CD4-positive, alpha-beta T cell (primary cell): ENCODE data around the gene SLC9A2. TPM values are rescaled to one million over a fixed set of nuclear protein-coding genes. Genes with fewer than 3 reads are reported as not detected.
A peak's percentile ranks its signal among the peaks of the same experiment; 100 is the strongest.

Experiments used
- ATAC-seq: fragments of 200-7000 bp; cut with Tn5 transposase; one replicate; pipeline ENCODE4 v1.10.0; 2022; ENCODE audit warnings: mild to moderate bottlenecking; ENCODE audit not compliant: poor library complexity
- CTCF ChIA-PET: fragments of 350-600 bp; sonication (Branson Sonifier 250); formaldehyde crosslinking; loops from one replicate; lab custom pipeline; 2021; ENCODE audit warnings: antibody characterized with exemption, inconsistent platforms; lab: Charles Lee
- POLR2A ChIA-PET: fragments of 350-600 bp; sonication (Branson Sonifier 250); formaldehyde crosslinking; loops from one replicate; lab custom pipeline; 2021; ENCODE audit warnings: antibody characterized with exemption, inconsistent platforms; lab: Charles Lee
- DNase-seq, 14 experiments: peaks; one replicate each; pipeline ENCODE4 v3.0.0-alpha.2; 2013 to 2020; ENCODE audit warnings: mixed read lengths in 2 of 14
- H3K27ac ChIP-seq, 2 donors: one replicate each; pipeline versions ENCODE4 v1.5.1 to v1.7.0; 2013; ENCODE audit warnings: low read length in 2 of 2, low read depth in 1 of 2, mild to moderate bottlenecking in 1 of 2
- H3K27me3 ChIP-seq, 2 experiments: 1 replicate in 1 of 2; 2 replicates in 1 of 2; pipeline versions ENCODE4 v1.6.1 to v1.7.0; 2013; ENCODE audit warnings: low read length in 2 of 2, control low read depth in 1 of 2, mild to moderate bottlenecking in 1 of 2, moderate library complexity in 1 of 2; ENCODE audit not compliant: insufficient read depth in 2 of 2, control insufficient read depth in 1 of 2
- H3K36me3 ChIP-seq: one replicate; pipeline ENCODE4 v1.6.1; 2013; ENCODE audit warnings: low read length, control low read depth; ENCODE audit not compliant: insufficient read depth
- H3K4me1 ChIP-seq: one replicate; pipeline ENCODE4 v1.6.1; 2013; ENCODE audit warnings: low read length, control low read depth; ENCODE audit not compliant: insufficient read depth
- H3K4me3 ChIP-seq: one replicate; pipeline ENCODE4 v1.5.1; 2013; ENCODE audit warnings: mild to moderate bottlenecking, low read length, moderate library complexity
- H3K9me3 ChIP-seq, 2 experiments: 1 replicate in 1 of 2; 2 replicates in 1 of 2; pipeline versions ENCODE4 v1.6.1 to v1.7.0; 2013; ENCODE audit warnings: low read length in 2 of 2, mild to moderate bottlenecking in 2 of 2, control low read depth in 1 of 2, moderate library complexity in 1 of 2; ENCODE audit not compliant: control insufficient read depth in 1 of 2, insufficient read depth in 1 of 2
- H3K27ac Mint-ChIP-seq: one replicate; pipeline ENCODE4 v1.8.0; 2020; ENCODE audit warnings: mixed read lengths
- H3K27me3 Mint-ChIP-seq: one replicate; pipeline ENCODE4 v1.8.0; 2021; ENCODE audit warnings: mixed read lengths
- H3K36me3 Mint-ChIP-seq: one replicate; pipeline ENCODE4 v1.8.0; 2021; ENCODE audit warnings: low read depth, mixed read lengths
- H3K4me1 Mint-ChIP-seq: one replicate; pipeline ENCODE4 v1.8.0; 2021; ENCODE audit warnings: low read depth, mixed read lengths
- H3K4me3 Mint-ChIP-seq: one replicate; pipeline ENCODE4 v1.8.0; 2020; ENCODE audit warnings: mild to moderate bottlenecking, mixed read lengths
- H3K9me3 Mint-ChIP-seq: one replicate; pipeline ENCODE4 v1.8.0; 2020; ENCODE audit warnings: mixed read lengths
- CTCF ChIP-seq: fragments of 200-600 bp; IDR thresholded peaks from one replicate; pipeline ENCODE4 v1.8.0; 2022; ENCODE audit warnings: antibody characterized with exemption, mild to moderate bottlenecking
- intact Hi-C, 2 experiments: fragments of 100-400 bp; cut with DNase I in 1 of 2; cut with micrococcal nuclease in 1 of 2; formaldehyde crosslinking; loops; one replicate each; pipeline versions ENCODE4 v1.15.1 to v1.9.0; 2023 to 2025; cut with DNase I, micrococcal nuclease
- total RNA-seq, 174 experiments: library from RNA in 2 of 174; stranded (reverse) in 2 of 174; gene quantifications; one replicate each; pipeline ENCODE4 v1.2.3 and lab custom pipeline; 2021 to 2026

The SLC9A2 gene
- total RNA-seq, 2 experiments from 2014 or later: not detected

GRCh38 chr2:102592601-102593000 is 26.8 kb upstream of the SLC9A2 start:
- no peaks in the 10 kb centered on the region for H3K9me3 Mint-ChIP-seq
- DNase-seq (peak in 1 of 14 experiments; percentile 16), ATAC-seq (no peak)
- no peaks in the 10 kb centered on the region for H3K9me3 ChIP-seq
- POLR2A ChIA-PET: no interaction called here
- H3K4me3 ChIP-seq: no peak overlapping the region
- no peaks in the 10 kb centered on the region for H3K36me3 ChIP-seq
- no peaks in the 10 kb centered on the region for H3K4me1 ChIP-seq
- TF ChIP-seq CTCF: no peak
- no peaks in the 10 kb centered on the region for H3K36me3 Mint-ChIP-seq
- peaks cover 17% of the 10 kb centered on the region for H3K27me3 Mint-ChIP-seq
- no peak overlapping the region for H3K27ac ChIP-seq
- no peak overlapping the region for H3K4me3 Mint-ChIP-seq
- intact Hi-C loops: no loop called here
- CTCF ChIA-PET: no interaction called here
- H3K4me1 Mint-ChIP-seq: no peaks in the 10 kb centered on the region
- H3K27me3 ChIP-seq: peaks cover 0 to 8% of the 10 kb centered on the region in 2 experiments
- H3K27ac Mint-ChIP-seq: no peak overlapping the region

- no peak for ATAC-seq
Measured at GRCh38 chr2:102593516-102593915, 25.8 kb upstream of the SLC9A2 start.

GRCh38 chr2:102594445-102595016 is 24.8 kb upstream of the SLC9A2 start:
- H3K9me3 Mint-ChIP-seq: no peaks in the 10 kb centered on the region
- Histone ChIP-seq H3K27ac (no peak overlapping the region), H3K4me1 (no peaks in the 10 kb centered on the region), H3K9me3 (no peaks in the 10 kb centered on the region), H3K27me3 (peaks cover 2 to 6% of the 10 kb centered on the region in 2 experiments), H3K36me3 (no peaks in the 10 kb centered on the region), H3K4me3 (no peak overlapping the region)
- ATAC-seq (no peak), DNase-seq (no peak)
- POLR2A ChIA-PET: no interaction called here
- H3K4me1 Mint-ChIP-seq: no peaks in the 10 kb centered on the region
- TF ChIP-seq CTCF: no peak
- CTCF ChIA-PET: no interaction called here
- no peaks in the 10 kb centered on the region for H3K36me3 Mint-ChIP-seq
- no peak overlapping the region for H3K27ac Mint-ChIP-seq
- H3K27me3 Mint-ChIP-seq: peaks cover 21% of the 10 kb centered on the region
- H3K4me3 Mint-ChIP-seq: no peak overlapping the region
- intact Hi-C loops: no loop called here

More at GRCh38 chr2:102593516-102593915, 25.8 kb upstream of the SLC9A2 start:
- ChIA-PET CTCF (no interaction called here), POLR2A (no interaction called here)
- Mint-ChIP-seq H3K4me1 (no peaks in the 10 kb centered on the region), H3K27me3 (peaks cover 20% of the 10 kb centered on the region), H3K27ac (no peak overlapping the region), H3K9me3 (no peaks in the 10 kb centered on the region), H3K36me3 (no peaks in the 10 kb centered on the region), H3K4me3 (no peak overlapping the region)
- Histone ChIP-seq H3K27me3 (peaks cover 0 to 8% of the 10 kb centered on the region in 2 experiments), H3K9me3 (no peaks in the 10 kb centered on the region), H3K4me1 (no peaks in the 10 kb centered on the region), H3K4me3 (no peak overlapping the region), H3K27ac (no peak overlapping the region), H3K36me3 (no peaks in the 10 kb centered on the region)
- DNase-seq: no peak
- intact Hi-C loops: no loop called here
- TF ChIP-seq CTCF: no peak
